Liver (tissue), 9 donors: Measurements from ENCODE around the gene HTR4. TPM values are rescaled to one million over a fixed set of nuclear protein-coding genes. Genes with fewer than 3 reads are reported as not detected.

Experiments used
- DNase-seq: peaks from one replicate; pipeline ENCODE4 v3.0.0-alpha.2; 2017; ENCODE audit warnings: low spot score
- H3K27ac ChIP-seq, 2 donors: one replicate each; pipeline ENCODE4 v1.7.0; 2013; ENCODE audit warnings: inconsistent platforms in 2 of 2, low read length in 2 of 2, control low read depth in 1 of 2, low read depth in 1 of 2, mild to moderate bottlenecking in 1 of 2
- H3K27me3 ChIP-seq, 4 donors: one replicate each; pipeline versions ENCODE4 v1.6.1 to v1.7.0; 2013; ENCODE audit warnings: low read length in 3 of 4, inconsistent platforms in 1 of 4, mild to moderate bottlenecking in 1 of 4, moderate library complexity in 1 of 4; ENCODE audit not compliant: control insufficient read depth in 4 of 4, insufficient read depth in 4 of 4
- H3K36me3 ChIP-seq, 4 donors: one replicate each; pipeline versions ENCODE4 v1.6.1 to v1.7.0; 2013; ENCODE audit warnings: low read length in 3 of 4, mild to moderate bottlenecking in 3 of 4, low read depth in 1 of 4, moderate library complexity in 1 of 4; ENCODE audit not compliant: control insufficient read depth in 4 of 4, insufficient read depth in 3 of 4
- H3K4me1 ChIP-seq, 4 donors: one replicate each; pipeline versions ENCODE4 v1.6.1 to v1.7.0; 2013; ENCODE audit warnings: low read length in 3 of 4, mild to moderate bottlenecking in 3 of 4, moderate library complexity in 1 of 4; ENCODE audit not compliant: control insufficient read depth in 4 of 4, insufficient read depth in 4 of 4
- H3K4me3 ChIP-seq, 3 donors: one replicate each; pipeline versions ENCODE4 v1.6.1 to v1.7.0; 2013; ENCODE audit warnings: low read length in 3 of 3, control low read depth in 1 of 3, low read depth in 1 of 3, mild to moderate bottlenecking in 1 of 3
- H3K9ac ChIP-seq, 2 donors: one replicate each; pipeline ENCODE4 v1.7.0; 2013; ENCODE audit warnings: low read length in 2 of 2, mild to moderate bottlenecking in 2 of 2, moderate library complexity in 2 of 2, control low read depth in 1 of 2, low read depth in 1 of 2
- H3K9me3 ChIP-seq, 4 donors: one replicate each; pipeline versions ENCODE4 v1.6.1 to v1.7.0; 2013; ENCODE audit warnings: low read length in 3 of 4; ENCODE audit not compliant: control insufficient read depth in 4 of 4
- EGR1 ChIP-seq, 2 donors: IDR thresholded peaks; 2 replicates each; pipeline ENCODE4 v1.6.1; 2016 to 2018; ENCODE audit warnings: antibody characterized with exemption in 2 of 2, low read depth in 2 of 2
- FOXA1 ChIP-seq: IDR thresholded peaks from 2 replicates; pipeline ENCODE4 v1.6.1; 2016; ENCODE audit warnings: antibody characterized with exemption
- FOXA2 ChIP-seq: IDR thresholded peaks from 2 replicates; pipeline ENCODE4 v1.6.1; 2016; ENCODE audit warnings: antibody characterized with exemption
- GABPA ChIP-seq, 2 donors: IDR thresholded peaks in 1 of 2; conservative IDR thresholded peaks in 1 of 2; 2 replicates each; pipeline ENCODE4 v1.6.1; 2016; ENCODE audit warnings: antibody characterized with exemption in 2 of 2, mild to moderate bottlenecking in 1 of 2, moderate library complexity in 1 of 2
- HNF4A ChIP-seq, 2 donors: conservative IDR thresholded peaks; 2 replicates each; pipeline ENCODE4 v1.6.1; 2016; ENCODE audit warnings: antibody characterized with exemption in 2 of 2, mild to moderate bottlenecking in 2 of 2
- HNF4G ChIP-seq: IDR thresholded peaks from 2 replicates; pipeline ENCODE4 v1.6.1; 2016; ENCODE audit warnings: antibody characterized with exemption
- JUND ChIP-seq, 2 donors: IDR thresholded peaks; 2 replicates each; pipeline ENCODE4 v1.6.1; 2016; ENCODE audit warnings: antibody characterized with exemption in 2 of 2
- NR2F2 ChIP-seq: IDR thresholded peaks from 2 replicates; pipeline ENCODE4 v1.6.1; 2016; ENCODE audit warnings: antibody characterized with exemption
- RAD21 ChIP-seq, 2 donors: IDR thresholded peaks; 2 replicates each; pipeline ENCODE4 v1.6.1; 2016; ENCODE audit warnings: antibody characterized with exemption in 2 of 2, mild to moderate bottlenecking in 2 of 2
- SP1 ChIP-seq: IDR thresholded peaks from 2 replicates; pipeline ENCODE4 v1.6.1; 2018; ENCODE audit warnings: antibody characterized with exemption, mild to moderate bottlenecking
- TAF1 ChIP-seq: conservative IDR thresholded peaks from 2 replicates; pipeline ENCODE4 v1.6.1; 2016; ENCODE audit warnings: antibody characterized with exemption, mild to moderate bottlenecking
- YY1 ChIP-seq: IDR thresholded peaks from 2 replicates; pipeline ENCODE4 v1.6.1; 2016; ENCODE audit warnings: antibody characterized with exemption, mild to moderate bottlenecking
- WGBS: extraction: QIAGEN DNeasy Blood & Tissue Kit; methylation state at CpG from one replicate; pipeline ENCODE4 v1.1.7; 2013; 5-methylcytosine and 5-hydroxymethylcytosine counted together
- polyA plus RNA-seq, 2 donors: library from polyadenylated mRNA; stranded (reverse) in 1 of 2; unstranded in 1 of 2; fragments of 200-250 nt in 1 of 2; fragments of >200 nt in 1 of 2; fragmentation: Nextera tagmentation in 1 of 2; extraction: Ambion mirVana in 1 of 2; gene quantifications; one replicate each; pipeline versions ENCODE4 v1.2.1 to v1.2.3, GENCODE V29; 2013 to 2015
- total RNA-seq, 2 donors: library from RNA; depleted of rRNA; stranded (reverse); fragments of >200 nt; gene quantifications; one replicate each; pipeline ENCODE4 v1.2.3, GENCODE V29; 2014
- TF ChIP-seq, protein P1 (sequence below): IDR thresholded peaks from 2 replicates; pipeline ENCODE4 v1.6.1; 2016; ENCODE audit warnings: antibody characterized with exemption
- TF ChIP-seq, protein P2 (sequence below): IDR thresholded peaks from 2 replicates; pipeline ENCODE4 v1.6.1; 2016; ENCODE audit warnings: antibody characterized with exemption
- TF ChIP-seq, protein P3 (sequence below): IDR thresholded peaks from 2 replicates; pipeline ENCODE4 v1.6.1; 2016; ENCODE audit warnings: antibody characterized with exemption, mild to moderate bottlenecking
- TF ChIP-seq, protein P4 (sequence below): fragments of 150-350 bp; IDR thresholded peaks from 2 replicates; pipeline ENCODE4 v1.5.1; 2017; ENCODE audit warnings: improper control_type of control experiment, low read depth, low read length; ENCODE audit not compliant: missing input control
- donor health status: healthy.
- donor health status: healthy.
- donor health status: healthy.
- donor health status: healthy.
- donor health status: healthy.

The HTR4 gene
- total and polyA plus RNA-seq, 4 donors, result 0.19 to 2.4 (median 0.98) TPM

DNA sequence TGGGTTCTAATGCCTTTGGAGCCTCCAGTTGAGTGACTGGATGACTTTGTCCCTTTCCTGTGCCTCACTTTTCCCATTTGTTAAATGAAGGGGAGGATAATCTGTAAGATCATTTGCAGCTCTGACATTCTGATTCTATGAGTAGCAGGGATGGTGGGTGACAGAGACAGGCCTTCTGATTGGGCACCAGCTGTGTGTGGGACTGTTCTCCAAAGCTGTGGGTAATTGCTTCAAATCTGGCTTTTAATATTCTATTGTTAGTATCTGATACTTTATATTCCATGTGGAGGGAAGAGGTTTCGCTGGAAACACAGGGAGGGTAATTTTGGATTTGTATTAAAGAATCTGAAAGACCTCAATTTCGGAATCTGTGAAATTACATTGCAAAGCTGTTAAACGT lies 167.9 kb downstream of the HTR4 start:
- H3K4me3 ChIP-seq, result no peak overlapping the region
- TF ChIP-seq NR2F2 (no peak), HNF4G (no peak), FOXA2 (no peak), HNF4A (conservative IDR thresholded peaks at IDR 0.05) (no peak)
- TF ChIP-seq, protein P1, sequence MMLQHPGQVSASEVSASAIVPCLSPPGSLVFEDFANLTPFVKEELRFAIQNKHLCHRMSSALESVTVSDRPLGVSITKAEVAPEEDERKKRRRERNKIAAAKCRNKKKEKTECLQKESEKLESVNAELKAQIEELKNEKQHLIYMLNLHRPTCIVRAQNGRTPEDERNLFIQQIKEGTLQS, result no peak
- H3K27me3 ChIP-seq, result no peaks in the 10 kb centered on the region
- no peak overlapping the region for H3K9ac ChIP-seq
- no peaks in the 10 kb centered on the region for H3K9me3 ChIP-seq
- no peak for DNase-seq
- H3K4me1 ChIP-seq, result peaks cover 3 to 17% (median 9%) of the 10 kb centered on the region in 4 donors
- H3K27ac ChIP-seq, result no peak overlapping the region
- 91% methylated on average over 3 of the region's 3 CpGs for WGBS
- H3K36me3 ChIP-seq, result no peaks in the 10 kb centered on the region

DNA sequence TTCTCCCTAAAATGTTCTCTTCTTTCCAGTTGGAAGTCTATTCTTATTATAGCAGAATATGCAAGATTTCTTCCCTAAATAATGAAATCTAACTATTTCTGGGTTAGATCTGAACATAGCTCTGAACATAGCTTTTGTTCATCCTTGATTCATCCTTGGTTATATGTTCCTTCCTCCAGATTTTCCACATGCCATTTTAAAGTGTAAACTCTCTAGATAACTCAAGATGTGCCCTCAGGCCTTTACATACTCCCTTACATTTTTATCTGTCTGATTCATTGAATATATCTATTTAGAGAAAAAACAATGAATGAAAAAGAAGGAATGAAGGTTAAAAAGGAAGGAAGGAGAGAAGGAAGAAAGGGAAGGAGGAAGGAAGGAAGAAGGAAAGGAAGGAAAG lies 169.7 kb downstream of the HTR4 start:
- Histone ChIP-seq H3K27me3 (no peaks in the 10 kb centered on the region), H3K9me3 (no peaks in the 10 kb centered on the region), H3K4me3 (no peak overlapping the region), H3K9ac (no peak overlapping the region), H3K36me3 (no peaks in the 10 kb centered on the region), H3K4me1 (peaks cover 0 to 9% (median 6%) of the 10 kb centered on the region in 4 donors), H3K27ac (no peak overlapping the region)
- no peak for DNase-seq
- TF ChIP-seq RAD21 (IDR thresholded peaks at IDR 0.05) (no peak), SP1 (no peak), JUND (IDR thresholded peaks at IDR 0.05) (no peak), TAF1 (no peak), FOXA1 (no peak), FOXA2 (no peak), GABPA (IDR thresholded peaks at IDR 0.05 in 1 of 2, conservative IDR thresholded peaks at IDR 0.05 in 1 of 2) (no peak)
- TF ChIP-seq, protein P2, sequence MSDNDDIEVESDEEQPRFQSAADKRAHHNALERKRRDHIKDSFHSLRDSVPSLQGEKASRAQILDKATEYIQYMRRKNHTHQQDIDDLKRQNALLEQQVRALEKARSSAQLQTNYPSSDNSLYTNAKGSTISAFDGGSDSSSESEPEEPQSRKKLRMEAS, result no peak

DNA sequence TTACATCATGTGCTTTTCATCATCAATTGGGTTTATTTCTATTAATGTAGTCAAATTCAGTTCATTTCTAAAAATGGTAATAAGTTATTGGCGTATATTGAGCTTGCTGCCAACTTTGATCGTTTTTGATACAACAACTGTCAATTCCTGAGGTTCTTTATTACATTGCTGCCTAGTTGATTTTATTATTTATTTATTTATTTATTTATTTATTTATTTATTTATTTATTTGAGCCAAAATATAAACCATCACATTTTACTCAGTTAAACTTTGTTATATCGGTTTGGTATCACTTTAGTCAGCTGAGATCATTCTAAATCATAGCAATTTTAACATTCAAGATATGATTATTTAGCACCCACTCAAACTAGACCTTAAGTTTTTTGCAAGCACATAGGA lies 170.6 kb downstream of the HTR4 start:
- Histone ChIP-seq H3K36me3 (no peaks in the 10 kb centered on the region), H3K9ac (no peak overlapping the region), H3K27ac (no peak overlapping the region), H3K4me1 (peaks cover 0 to 3% (median 2%) of the 10 kb centered on the region in 4 donors), H3K9me3 (no peaks in the 10 kb centered on the region), H3K4me3 (no peak overlapping the region), H3K27me3 (no peaks in the 10 kb centered on the region)
- TF ChIP-seq HNF4A (conservative IDR thresholded peaks at IDR 0.05) (no peak), YY1 (no peak), EGR1 (IDR thresholded peaks at IDR 0.05; ENCODE audit: low read depth in 2 of 2) (no peak), FOXA1 (no peak), HNF4G (no peak), TAF1 (no peak), JUND (IDR thresholded peaks at IDR 0.05) (no peak), SP1 (no peak)
- TF ChIP-seq, protein P3, sequence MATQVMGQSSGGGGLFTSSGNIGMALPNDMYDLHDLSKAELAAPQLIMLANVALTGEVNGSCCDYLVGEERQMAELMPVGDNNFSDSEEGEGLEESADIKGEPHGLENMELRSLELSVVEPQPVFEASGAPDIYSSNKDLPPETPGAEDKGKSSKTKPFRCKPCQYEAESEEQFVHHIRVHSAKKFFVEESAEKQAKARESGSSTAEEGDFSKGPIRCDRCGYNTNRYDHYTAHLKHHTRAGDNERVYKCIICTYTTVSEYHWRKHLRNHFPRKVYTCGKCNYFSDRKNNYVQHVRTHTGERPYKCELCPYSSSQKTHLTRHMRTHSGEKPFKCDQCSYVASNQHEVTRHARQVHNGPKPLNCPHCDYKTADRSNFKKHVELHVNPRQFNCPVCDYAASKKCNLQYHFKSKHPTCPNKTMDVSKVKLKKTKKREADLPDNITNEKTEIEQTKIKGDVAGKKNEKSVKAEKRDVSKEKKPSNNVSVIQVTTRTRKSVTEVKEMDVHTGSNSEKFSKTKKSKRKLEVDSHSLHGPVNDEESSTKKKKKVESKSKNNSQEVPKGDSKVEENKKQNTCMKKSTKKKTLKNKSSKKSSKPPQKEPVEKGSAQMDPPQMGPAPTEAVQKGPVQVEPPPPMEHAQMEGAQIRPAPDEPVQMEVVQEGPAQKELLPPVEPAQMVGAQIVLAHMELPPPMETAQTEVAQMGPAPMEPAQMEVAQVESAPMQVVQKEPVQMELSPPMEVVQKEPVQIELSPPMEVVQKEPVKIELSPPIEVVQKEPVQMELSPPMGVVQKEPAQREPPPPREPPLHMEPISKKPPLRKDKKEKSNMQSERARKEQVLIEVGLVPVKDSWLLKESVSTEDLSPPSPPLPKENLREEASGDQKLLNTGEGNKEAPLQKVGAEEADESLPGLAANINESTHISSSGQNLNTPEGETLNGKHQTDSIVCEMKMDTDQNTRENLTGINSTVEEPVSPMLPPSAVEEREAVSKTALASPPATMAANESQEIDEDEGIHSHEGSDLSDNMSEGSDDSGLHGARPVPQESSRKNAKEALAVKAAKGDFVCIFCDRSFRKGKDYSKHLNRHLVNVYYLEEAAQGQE, result no peak
- TF ChIP-seq, protein P4, sequence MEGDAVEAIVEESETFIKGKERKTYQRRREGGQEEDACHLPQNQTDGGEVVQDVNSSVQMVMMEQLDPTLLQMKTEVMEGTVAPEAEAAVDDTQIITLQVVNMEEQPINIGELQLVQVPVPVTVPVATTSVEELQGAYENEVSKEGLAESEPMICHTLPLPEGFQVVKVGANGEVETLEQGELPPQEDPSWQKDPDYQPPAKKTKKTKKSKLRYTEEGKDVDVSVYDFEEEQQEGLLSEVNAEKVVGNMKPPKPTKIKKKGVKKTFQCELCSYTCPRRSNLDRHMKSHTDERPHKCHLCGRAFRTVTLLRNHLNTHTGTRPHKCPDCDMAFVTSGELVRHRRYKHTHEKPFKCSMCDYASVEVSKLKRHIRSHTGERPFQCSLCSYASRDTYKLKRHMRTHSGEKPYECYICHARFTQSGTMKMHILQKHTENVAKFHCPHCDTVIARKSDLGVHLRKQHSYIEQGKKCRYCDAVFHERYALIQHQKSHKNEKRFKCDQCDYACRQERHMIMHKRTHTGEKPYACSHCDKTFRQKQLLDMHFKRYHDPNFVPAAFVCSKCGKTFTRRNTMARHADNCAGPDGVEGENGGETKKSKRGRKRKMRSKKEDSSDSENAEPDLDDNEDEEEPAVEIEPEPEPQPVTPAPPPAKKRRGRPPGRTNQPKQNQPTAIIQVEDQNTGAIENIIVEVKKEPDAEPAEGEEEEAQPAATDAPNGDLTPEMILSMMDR, result no peak
- TF ChIP-seq, protein P2, result no peak
- TF ChIP-seq, protein P1, result no peak
- 93% methylated on average over 3 of the region's 3 CpGs for WGBS
- no peak for DNase-seq
